ENCODE results near the gene TMEM255A. TPM values are rescaled to one million over a fixed set of nuclear protein-coding genes. Genes with fewer than 3 reads are reported as not detected.
"Not testable (repeated sequence)": the region's sequence is repeated elsewhere in the genome, so short reads cannot be mapped to it uniquely, and the experiment has no call there.

TMEM255A gene
- 0.20 TPM for total RNA-seq

DNA sequence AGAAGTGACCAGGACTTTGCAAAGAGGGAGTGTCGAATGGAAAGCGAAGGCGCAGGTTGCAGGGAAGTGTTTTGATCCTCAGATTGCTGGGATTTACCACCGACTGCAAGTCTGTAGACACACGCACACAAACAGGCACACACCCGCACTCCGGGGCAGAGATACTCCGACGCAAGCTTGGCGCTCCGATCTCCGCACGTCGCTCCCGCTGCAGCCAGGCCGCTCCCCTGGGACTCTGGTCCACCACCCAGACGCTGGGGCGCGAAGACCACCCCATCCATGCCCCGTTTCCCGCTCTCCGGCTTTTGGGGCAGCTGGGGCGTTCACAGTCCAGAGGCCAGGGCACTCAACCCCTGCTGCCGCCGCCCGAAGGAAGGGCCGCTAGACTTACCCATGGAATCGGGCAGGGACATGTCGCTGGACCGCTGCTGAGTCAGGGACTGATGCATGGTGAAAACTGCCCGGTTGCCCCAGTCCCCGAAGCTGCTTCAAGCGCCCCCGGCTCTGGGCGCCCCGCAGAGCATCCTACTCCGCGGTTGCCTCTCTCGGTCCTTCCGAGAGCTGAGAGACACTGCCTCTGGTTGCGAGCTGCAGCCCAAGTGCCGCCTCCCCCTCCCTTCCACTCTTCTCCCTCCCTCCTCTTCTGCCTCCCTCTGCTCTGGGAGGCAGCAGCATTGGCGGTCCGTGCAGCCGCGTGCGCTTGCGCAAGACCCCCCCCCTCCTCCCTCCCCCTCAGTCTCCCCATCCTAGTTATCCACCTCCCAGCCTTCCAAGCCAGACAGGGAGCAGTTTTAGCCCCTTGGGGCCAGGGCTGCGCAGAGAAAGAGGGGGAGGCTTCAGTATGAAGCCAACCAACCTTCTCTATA, at the start of gene TMEM255A:
TSS of gene TMEM255A (minus strand) at position 601 of the 866 bp plus-strand sequence. CDS start at position 449, 152 bp downstream.
- no peak for ATAC-seq

DNA sequence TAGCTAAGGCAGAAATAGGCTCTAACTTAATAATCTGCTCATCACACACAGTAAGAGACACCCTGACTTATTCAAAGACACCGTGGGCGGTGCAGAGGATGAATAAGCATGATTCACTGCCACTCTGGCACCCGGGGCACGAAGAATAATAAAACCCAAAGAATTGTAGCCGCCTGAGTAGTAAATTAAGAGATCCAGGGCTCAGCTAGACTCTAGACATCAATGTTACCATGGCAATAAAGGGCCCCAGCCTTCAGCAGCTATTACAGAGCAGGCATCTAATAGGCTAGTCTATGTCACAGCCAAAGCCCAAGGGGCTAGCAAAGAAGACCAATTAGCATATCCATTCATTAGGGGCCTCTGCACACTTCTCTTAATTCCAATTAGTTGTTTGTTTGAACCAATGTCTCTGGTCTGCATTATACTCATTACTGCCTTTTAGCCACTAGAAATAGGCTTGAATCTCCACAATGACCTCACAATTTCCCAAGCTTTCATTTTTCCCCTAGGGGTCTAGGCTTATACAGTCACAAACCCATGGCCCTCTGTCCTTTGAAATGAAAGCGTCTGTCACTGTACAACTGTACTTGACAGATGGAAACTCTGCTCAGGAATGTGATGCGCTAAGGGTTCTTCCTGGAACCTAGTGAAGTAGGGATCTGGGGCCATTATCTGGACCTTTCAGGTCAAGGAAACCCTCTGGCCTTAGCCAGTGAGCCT, 47.6 kb upstream of the TMEM255A start:
- peak; percentile 68 for ATAC-seq

- no peak for ATAC-seq
Measured at GRCh38 chrX:120357186-120357585, 45.9 kb upstream of the TMEM255A start.

DNA sequence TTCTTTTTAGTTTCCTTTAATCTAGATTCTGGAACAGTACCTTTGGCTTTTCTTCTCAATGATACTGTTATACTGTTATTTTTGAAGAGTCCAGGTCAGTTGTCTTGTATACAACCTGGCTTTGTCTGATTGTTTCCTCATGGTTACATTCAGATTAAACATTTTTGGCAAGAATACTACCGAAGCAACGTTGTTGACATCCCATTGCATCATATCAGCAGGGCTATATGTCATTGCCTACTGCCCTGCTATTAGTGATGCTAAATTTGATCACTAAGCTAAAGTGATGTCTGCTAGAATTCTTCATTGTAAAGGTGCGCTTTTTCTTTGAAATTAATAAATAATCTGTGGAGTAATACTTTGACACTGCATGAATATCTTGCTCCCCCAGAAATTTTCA, 44.8 kb upstream of the TMEM255A start:
- ATAC-seq, result no peak

DNA sequence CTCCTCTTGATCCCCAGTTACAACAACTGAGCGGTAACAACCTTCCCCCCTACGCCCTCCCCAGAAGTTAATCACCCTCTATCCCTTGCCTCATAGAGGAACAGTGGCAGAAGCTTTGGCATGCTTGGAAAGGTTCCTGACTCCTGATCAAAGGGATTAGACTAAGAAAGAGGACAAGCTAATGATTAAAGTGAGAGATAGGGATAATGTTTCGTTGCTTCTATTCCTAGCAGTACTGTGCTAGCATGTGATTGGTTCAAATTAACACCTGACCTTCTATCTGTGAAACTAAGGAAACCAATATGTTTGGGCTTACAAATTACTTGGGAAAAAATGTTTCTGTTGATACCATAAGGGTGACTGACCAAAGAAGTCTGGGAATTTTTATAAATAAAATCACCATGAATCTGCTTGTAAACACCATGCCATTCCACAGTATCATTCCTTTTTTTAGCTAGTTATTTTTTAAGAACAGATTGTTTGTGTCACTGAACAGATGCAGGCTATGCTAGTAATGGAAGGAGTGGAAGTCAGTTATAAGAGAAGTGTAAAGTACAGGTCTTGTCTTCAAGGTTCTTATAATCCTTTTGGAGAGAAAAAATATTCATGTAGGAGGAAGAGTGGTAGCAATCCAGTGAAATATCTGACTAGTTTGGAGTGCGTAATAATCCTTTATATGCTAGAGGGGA, 39.3 kb upstream of the TMEM255A start:
- no peak for ATAC-seq

DNA sequence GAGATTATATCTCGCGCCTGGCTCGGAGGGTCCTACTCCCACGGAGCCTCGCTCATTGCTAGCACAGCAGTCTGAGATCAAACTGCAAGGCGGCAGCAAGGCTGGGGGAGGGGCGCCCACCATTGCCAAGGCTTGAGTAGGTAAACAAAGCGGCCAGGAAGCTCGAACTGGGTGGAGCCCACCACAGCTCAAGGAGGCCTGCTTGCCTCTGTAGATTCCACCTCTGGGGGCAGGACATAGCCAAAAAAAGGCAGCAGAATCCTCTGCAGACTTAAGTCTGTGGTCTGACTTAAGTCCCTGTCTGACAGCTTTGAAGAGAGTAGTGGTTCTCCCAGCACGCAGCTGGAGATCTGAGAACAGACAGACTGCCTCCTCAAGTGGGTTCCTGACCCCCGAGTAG, 33.3 kb upstream of the TMEM255A start:
- not testable (repeated sequence) for ATAC-seq

DNA sequence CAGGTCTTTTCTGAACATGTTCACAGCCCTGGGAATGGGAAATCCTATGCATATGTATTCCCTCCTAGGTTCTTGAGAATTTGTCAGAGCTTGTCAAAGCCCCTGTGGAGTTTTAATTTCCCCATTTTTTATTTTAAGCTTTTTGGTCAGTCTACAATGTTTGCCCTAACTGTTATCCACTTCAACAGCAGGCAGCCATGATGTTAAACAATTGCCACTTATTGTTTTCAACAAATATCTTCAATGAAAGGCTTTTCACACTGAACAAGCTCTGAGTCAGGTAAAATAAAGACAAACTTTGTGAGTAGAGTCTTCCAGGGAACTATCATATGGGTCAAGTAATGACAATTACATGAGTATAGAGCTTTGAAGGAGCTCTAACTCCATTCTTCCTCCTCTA, 25.6 kb upstream of the TMEM255A start:
- ATAC-seq, result no peak

DNA sequence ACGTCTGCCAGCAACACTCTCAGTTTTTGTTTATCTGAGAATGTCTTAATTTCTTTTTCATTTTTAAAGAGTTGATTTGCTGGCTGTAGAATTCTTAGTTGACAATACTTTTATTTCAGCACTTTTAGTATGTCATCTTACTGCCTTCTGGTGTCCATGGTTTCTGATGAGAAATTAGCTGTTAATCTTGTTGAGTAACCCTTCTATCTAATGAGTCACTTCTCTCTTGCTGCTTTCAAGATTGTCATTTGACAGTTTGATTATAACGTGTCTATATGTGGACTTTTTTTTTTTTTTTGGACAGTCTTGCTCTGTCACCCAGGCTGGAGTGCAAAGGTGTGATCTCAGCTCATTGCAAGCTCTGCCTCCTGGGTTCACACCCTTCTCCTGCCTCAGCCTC, 24.0 kb upstream of the TMEM255A start:
- ATAC-seq, result peak; percentile 38

GRCh38 chrX:120334603-120335002, 23.3 kb upstream of the TMEM255A start:
- ATAC-seq, result no peak

DNA sequence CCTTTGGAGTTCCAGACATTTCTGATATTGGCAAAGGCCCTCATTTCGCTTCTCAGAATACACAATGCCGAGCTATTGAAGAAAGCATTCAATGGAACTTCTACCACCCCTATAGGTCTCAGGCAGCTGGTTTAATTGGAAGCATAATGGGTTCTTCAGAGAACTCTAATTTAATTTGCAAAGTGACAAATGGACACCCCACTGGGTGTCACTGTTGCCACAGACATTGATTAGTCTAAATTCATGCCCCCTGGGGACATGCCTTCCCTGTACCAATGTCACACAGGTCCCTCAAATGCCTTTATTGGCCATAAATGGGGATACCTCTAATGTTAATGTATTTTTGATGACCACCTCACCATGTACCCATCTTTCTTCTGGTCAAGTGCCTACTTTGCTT, 22.9 kb upstream of the TMEM255A start:
- ATAC-seq, result no peak

- no peak for ATAC-seq
Measured at GRCh38 chrX:120332394-120332793, 21.1 kb upstream of the TMEM255A start.

DNA sequence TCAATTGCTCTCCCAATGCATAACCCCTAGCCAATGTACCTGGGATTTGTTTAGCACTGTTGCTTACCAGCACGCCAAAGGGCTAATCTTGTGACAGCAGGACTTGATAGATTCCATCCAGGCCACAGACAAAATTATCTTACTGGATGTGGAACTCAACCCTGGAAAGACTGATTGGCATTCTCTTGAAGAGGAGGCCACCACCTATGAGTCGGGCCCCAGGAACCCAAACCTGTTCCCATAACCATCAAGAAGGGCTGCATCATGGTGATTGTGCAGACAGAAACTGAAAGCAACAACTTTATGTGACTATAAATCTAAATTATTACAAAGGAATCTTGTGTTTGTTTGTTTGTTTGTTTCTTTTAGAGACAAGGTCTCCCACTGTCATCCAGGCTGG, 19.9 kb upstream of the TMEM255A start:
- ATAC-seq, result no peak

DNA sequence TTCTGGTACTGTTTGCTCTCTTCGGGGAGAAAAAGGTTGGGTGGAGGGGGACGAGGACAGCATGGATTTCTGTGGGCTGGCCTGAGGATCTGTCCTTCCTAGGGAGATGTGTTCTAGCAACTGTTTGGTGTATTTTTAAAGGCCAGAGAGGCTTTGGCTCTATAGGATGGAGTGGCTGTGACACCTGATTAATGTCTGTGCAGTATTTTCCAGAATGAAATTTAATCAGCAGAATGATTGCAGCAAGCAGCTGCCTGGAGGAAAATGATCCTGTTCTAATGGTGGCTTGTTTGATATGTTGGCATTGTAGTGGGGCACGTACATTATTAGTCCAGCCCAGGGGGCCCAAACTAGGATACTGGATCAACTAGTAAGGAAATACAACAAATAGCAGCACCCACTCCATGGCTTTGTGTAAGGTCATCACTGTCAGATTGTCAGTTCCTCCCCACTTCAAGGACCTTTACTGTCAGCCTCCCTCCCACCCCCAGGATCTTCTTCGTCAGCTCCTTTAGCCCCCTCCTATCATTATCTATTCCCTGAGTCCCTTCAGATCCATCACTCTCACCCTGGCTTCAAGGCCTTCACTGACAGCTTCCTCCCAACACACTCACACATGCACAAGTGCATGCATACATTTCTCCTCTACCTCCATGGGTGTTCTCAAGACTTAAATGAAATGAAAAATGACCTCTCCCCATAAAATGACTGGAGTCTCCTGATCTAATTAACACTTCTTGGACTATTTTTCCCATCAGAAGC, 10.4 kb upstream of the TMEM255A start:
- ATAC-seq, result no peak

GRCh38 chrX:120318411-120318810, 7.2 kb upstream of the TMEM255A start:
- ATAC-seq, result no peak

DNA sequence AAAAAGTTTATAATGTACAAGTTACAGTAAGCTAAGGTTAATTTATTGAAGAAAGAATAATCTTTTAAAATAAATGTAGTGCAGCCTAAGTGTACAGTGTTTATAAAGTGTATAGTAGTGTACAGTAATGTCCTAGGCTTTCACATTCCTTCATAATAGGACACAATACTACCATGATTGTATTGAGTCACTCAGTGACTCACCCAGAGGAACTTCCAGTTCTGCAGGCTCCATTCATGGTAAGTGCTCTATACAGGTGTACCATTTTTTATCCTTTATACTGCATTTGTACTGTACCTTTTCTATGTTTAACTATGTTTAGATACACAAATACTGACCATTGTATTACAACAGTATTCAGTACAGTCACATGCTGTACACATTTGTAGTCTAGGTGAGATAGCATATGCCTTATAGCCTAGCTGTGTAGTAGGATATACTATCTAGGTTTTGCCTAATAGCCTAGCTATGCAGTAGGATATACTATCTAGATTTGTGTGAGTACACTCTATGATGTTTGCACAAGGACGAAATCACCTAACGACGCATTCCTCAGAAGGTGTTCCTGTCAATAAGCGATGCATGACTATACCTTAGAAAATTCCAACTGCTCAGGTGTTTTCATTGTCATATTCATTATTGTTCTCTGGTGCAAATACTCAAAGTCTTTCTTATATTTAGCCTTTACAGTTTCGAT, 5.5 kb upstream of the TMEM255A start:
- ATAC-seq, result peak; percentile 97

DNA sequence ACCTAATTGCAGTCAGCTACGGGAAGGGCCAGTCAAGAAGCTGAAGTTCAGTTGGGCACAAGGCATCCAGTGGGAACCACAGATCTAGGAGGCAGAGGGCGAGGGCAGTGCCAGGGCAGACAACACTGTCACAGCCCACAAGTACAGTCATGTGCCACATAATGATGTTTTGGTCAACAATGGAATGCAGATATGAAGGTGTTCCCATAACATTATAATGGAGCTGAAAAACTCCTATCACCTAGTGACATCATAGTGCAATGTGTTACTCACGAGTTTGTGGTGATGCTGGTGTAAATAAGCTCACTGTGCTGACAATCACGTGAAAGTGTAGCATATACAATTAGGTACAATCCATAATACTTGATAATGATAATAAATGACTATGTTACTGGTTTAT, 4.5 kb upstream of the TMEM255A start:
- ATAC-seq, result no peak

GRCh38 chrX:120311727-120312063, 434 bp upstream of the TMEM255A start:
- ATAC-seq, result no peak

DNA sequence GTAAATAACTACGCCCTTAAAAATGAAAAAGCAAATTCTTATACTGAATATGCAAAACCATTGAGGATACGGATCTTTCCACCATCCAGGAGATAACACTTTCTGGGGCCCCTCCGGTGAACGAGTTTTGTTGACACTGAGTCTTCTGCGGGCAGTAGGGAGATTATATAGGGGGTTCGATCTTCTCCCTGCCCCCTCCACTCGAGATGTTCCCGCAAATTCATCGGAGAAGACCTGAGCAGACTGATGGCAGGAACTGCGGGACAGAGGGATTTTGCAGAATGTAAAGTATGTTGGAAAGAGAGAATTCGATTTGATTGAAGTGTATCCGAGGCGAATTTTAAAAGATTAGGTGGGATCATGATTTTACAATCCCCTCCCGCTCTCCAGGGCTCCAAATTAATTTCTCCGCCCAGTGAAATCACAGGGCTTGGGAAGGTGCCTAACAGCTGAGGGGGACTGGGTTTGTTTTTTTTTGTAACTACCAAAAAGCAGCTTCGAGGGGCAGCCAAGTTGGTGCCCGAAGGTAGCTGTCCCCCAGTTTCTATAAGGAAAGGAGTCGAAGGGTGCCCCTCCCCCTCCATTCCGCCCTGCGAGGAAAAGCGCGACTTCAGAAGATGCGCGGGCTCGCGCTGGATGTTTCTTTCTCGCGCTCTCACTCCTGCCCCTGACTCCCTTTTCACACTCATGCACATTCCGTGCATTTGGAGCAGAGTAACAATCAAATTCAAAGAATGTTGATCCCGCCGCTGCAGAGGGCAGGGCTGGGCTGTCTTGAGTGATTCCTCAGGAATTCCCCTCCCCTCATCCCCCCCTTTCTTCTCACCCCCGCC, 1.2 kb downstream of the TMEM255A start:
- ATAC-seq, result no peak

GRCh38 chrX:120308959-120309872, 2.0 kb downstream of the TMEM255A start:
- peak; percentile 91 for ATAC-seq

DNA sequence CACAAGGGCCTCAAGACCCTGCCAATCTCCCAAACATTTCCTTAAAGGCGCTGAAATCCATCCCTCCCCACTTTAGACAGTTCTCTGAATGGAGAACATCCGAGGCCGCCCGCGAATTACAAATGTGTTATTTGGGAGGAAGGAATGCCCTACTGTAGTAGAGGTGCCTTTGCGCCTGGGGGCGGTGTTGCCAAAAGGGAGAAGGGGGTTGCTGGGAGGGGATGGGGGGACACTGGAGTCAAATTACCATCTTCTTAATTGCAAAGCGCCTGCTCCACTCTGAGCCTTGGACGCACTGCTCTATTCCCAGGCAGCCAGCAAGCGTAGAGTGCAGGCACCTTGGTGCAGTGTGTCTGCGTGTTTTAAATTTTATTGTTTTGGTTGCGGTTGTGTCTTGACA, 2.7 kb downstream of the TMEM255A start:
- ATAC-seq, result peak; percentile 9
